Hippocampal formation (tissue), 2 donors: Measurements from ENCODE around the gene ZNRF4.
"Not testable (repeated sequence)": the region's sequence is repeated elsewhere in the genome, so short reads cannot be mapped to it uniquely, and the experiment has no call there.

Experiments used
- DNase-seq, 2 donors: peaks; one replicate each; lab custom pipeline; 2025; lab: John Stamatoyannopoulos, UW

ZNRF4 gene

GRCh38 chr19:5477451-5478215, 22.4 kb downstream of the ZNRF4 start:
- no peak for DNase-seq

- DNase-seq: peak in 1 of 2 donors; percentile 6
These were observed 23.2 kb downstream of the ZNRF4 start for GRCh38 chr19:5478241-5478924.

GRCh38 chr19:5478925-5479588, 23.8 kb downstream of the ZNRF4 start:
- no peak for DNase-seq

- DNase-seq: no peak
These were observed 24.7 kb downstream of the ZNRF4 start for GRCh38 chr19:5479958-5480357.

- no peak for DNase-seq
These were observed 25.2 kb downstream of the ZNRF4 start for GRCh38 chr19:5480427-5480836.

GRCh38 chr19:5481957-5482356, 26.7 kb downstream of the ZNRF4 start:
- no peak for DNase-seq

GRCh38 chr19:5484398-5485285, 29.4 kb downstream of the ZNRF4 start:
- DNase-seq: no peak

- no peak for DNase-seq
These were observed 30.0 kb downstream of the ZNRF4 start for GRCh38 chr19:5485286-5485636.

- DNase-seq: not testable (repeated sequence)
These were observed 30.4 kb downstream of the ZNRF4 start for GRCh38 chr19:5485658-5486057.

GRCh38 chr19:5487222-5487621, 32.0 kb downstream of the ZNRF4 start:
- no peak for DNase-seq

GRCh38 chr19:5489551-5489950, 34.3 kb downstream of the ZNRF4 start:
- DNase-seq: no peak

GRCh38 chr19:5491565-5491964, 36.3 kb downstream of the ZNRF4 start:
- DNase-seq: no peak

- no peak for DNase-seq
These were observed 37.0 kb downstream of the ZNRF4 start for GRCh38 chr19:5492281-5492634.

- no peak for DNase-seq
These were observed 37.6 kb downstream of the ZNRF4 start for GRCh38 chr19:5492635-5493409.

GRCh38 chr19:5494773-5495172, 39.6 kb downstream of the ZNRF4 start:
- no peak for DNase-seq

GRCh38 chr19:5495792-5496191, 40.6 kb downstream of the ZNRF4 start:
- DNase-seq: no peak

- DNase-seq: no peak
These were observed 42.1 kb downstream of the ZNRF4 start for GRCh38 chr19:5497297-5497696.

- peak; percentile 31 to 41 for DNase-seq
These were observed 43.8 kb downstream of the ZNRF4 start for GRCh38 chr19:5498830-5499550.

- DNase-seq: no peak
These were observed 46.7 kb downstream of the ZNRF4 start for GRCh38 chr19:5501907-5502306.

GRCh38 chr19:5503598-5503997, 48.4 kb downstream of the ZNRF4 start:
- DNase-seq: no peak

- DNase-seq: no peak
These were observed 48.9 kb downstream of the ZNRF4 start for GRCh38 chr19:5504114-5504513.
